HEK293 (cell line): ENCODE results near the gene KNG1.
"Not testable (repeated sequence)": the region's sequence is repeated elsewhere in the genome, so short reads cannot be mapped to it uniquely, and the experiment has no call there.

ENCODE experiments used
- CTCF ChIA-PET: fragments of 350-600 bp; formaldehyde crosslinking; extraction: SDS; loops from one replicate; lab custom pipeline; 2021; ENCODE audit warnings: antibody characterized with exemption; lab: Yijun Ruan, JAX
- POLR2A ChIA-PET: fragments of 300-600 bp; formaldehyde crosslinking; extraction: SDS; loops from one replicate; lab custom pipeline; 2020; ENCODE audit warnings: antibody characterized with exemption, inconsistent platforms; lab: Yijun Ruan, JAX
- H3K27ac ChIP-seq: fragments of 200-500 bp; sonication (Bioruptor generic); 2 replicates; pipeline ENCODE4 v1.5.1; 2014; ENCODE audit warnings: low read depth, low read length, control low read depth, inconsistent platforms; ENCODE audit errors: extremely low read depth
- H3K36me3 ChIP-seq, 2 experiments: fragments of 200-500 bp in 1 of 2; sonication (Bioruptor generic) in 1 of 2; 1 replicate in 1 of 2; 2 replicates in 1 of 2; pipeline ENCODE4 v1.5.1; 2014 to 2017; ENCODE audit warnings: inconsistent platforms in 2 of 2, low read length in 2 of 2; ENCODE audit not compliant: control insufficient read depth in 2 of 2, insufficient read depth in 1 of 2
- H3K4me1 ChIP-seq: fragments of 200-500 bp; sonication (Bioruptor generic); 2 replicates; pipeline ENCODE4 v1.5.1; 2014; ENCODE audit warnings: mild to moderate bottlenecking, low read length, inconsistent platforms; ENCODE audit not compliant: control insufficient read depth, insufficient read depth
- H3K4me3 ChIP-seq: 2 replicates; pipeline ENCODE4 v1.5.1; 2011; ENCODE audit warnings: low read depth, mild to moderate bottlenecking, control low read depth, low read length, moderate library complexity
- H3K9me3 ChIP-seq: fragments of 200-500 bp; sonication (Bioruptor generic); 2 replicates; pipeline ENCODE4 v1.5.1; 2014; ENCODE audit warnings: low read depth, low read length, inconsistent platforms; ENCODE audit not compliant: control insufficient read depth, insufficient read depth
- BCL11A ChIP-seq: fragments of 450-650 bp; formaldehyde crosslinking; IDR thresholded peaks from 2 replicates; pipeline ENCODE4 v1.5.1; 2016; ENCODE audit warnings: low read depth, missing biosample characterization, missing genetic modification characterization
- IKZF3 ChIP-seq: fragments of 450-650 bp; IDR thresholded peaks from 2 replicates; pipeline ENCODE4 v1.5.0; 2018; ENCODE audit warnings: missing biosample characterization, mild to moderate bottlenecking, missing genetic modification characterization, moderate library complexity
- KLF16 ChIP-seq: fragments of 450-650 bp; formaldehyde crosslinking; IDR thresholded peaks from 2 replicates; pipeline ENCODE4 v1.5.1; 2017; ENCODE audit warnings: missing biosample characterization, missing genetic modification characterization
- PRDM10 ChIP-seq: fragments of 450-650 bp; formaldehyde crosslinking; IDR thresholded peaks from 2 replicates; pipeline ENCODE4 v1.5.1; 2016; ENCODE audit warnings: missing biosample characterization, missing genetic modification characterization
- YY1 ChIP-seq: fragments of 450-650 bp; formaldehyde crosslinking; IDR thresholded peaks from 2 replicates; pipeline ENCODE4 v1.5.1; 2018; ENCODE audit warnings: missing biosample characterization, missing genetic modification characterization
- YY2 ChIP-seq: fragments of 450-650 bp; formaldehyde crosslinking; IDR thresholded peaks from 2 replicates; pipeline ENCODE4 v1.5.1; 2016; ENCODE audit warnings: missing biosample characterization, missing genetic modification characterization
- ZBTB26 ChIP-seq: fragments of 450-650 bp; formaldehyde crosslinking; optimal IDR thresholded peaks from 2 replicates; pipeline ENCODE3; 2016; ENCODE audit warnings: missing biosample characterization, mild to moderate bottlenecking, missing genetic modification characterization
- ZBTB44 ChIP-seq: fragments of 450-650 bp; IDR thresholded peaks from 2 replicates; pipeline ENCODE4 v1.5.1; 2018; ENCODE audit warnings: missing biosample characterization, mild to moderate bottlenecking, missing genetic modification characterization
- ZBTB8A ChIP-seq: fragments of 450-650 bp; formaldehyde crosslinking; IDR thresholded peaks from 2 replicates; pipeline ENCODE4 v1.5.1; 2016; ENCODE audit warnings: missing biosample characterization, missing genetic modification characterization
- ZNF133 ChIP-seq: fragments of 450-650 bp; formaldehyde crosslinking; IDR thresholded peaks from 2 replicates; pipeline ENCODE4 v1.5.1; 2016; ENCODE audit warnings: missing biosample characterization, missing genetic modification characterization
- ZNF211 ChIP-seq: fragments of 450-650 bp; formaldehyde crosslinking; IDR thresholded peaks from 2 replicates; pipeline ENCODE4 v1.5.1; 2016; ENCODE audit warnings: low read depth, missing biosample characterization, missing genetic modification characterization
- ZNF266 ChIP-seq: fragments of 450-650 bp; formaldehyde crosslinking; IDR thresholded peaks from 2 replicates; pipeline ENCODE4 v1.5.1; 2016; ENCODE audit warnings: missing biosample characterization, missing genetic modification characterization, low read depth
- ZNF292 ChIP-seq: fragments of 450-650 bp; formaldehyde crosslinking; IDR thresholded peaks from 2 replicates; pipeline ENCODE4 v1.5.1; 2016; ENCODE audit warnings: low read depth, missing biosample characterization, missing genetic modification characterization, borderline replicate concordance
- ZNF341 ChIP-seq: fragments of 450-650 bp; formaldehyde crosslinking; IDR thresholded peaks from 2 replicates; pipeline ENCODE4; 2016; ENCODE audit warnings: low read depth, missing biosample characterization, missing genetic modification characterization
- ZNF398 ChIP-seq: fragments of 450-650 bp; formaldehyde crosslinking; IDR thresholded peaks from 2 replicates; pipeline ENCODE4 v1.5.1; 2017; ENCODE audit warnings: missing biosample characterization, missing genetic modification characterization
- ZNF404 ChIP-seq: fragments of 450-650 bp; formaldehyde crosslinking; IDR thresholded peaks from 2 replicates; pipeline ENCODE4 v1.5.1; 2017; ENCODE audit warnings: missing biosample characterization, missing genetic modification characterization
- ZNF48 ChIP-seq: fragments of 450-650 bp; formaldehyde crosslinking; IDR thresholded peaks from 2 replicates; pipeline ENCODE4 v1.5.1; 2016; ENCODE audit warnings: missing biosample characterization, missing genetic modification characterization
- ZNF596 ChIP-seq: fragments of 450-650 bp; IDR thresholded peaks from 2 replicates; pipeline ENCODE4 v1.5.0; 2018; ENCODE audit warnings: missing biosample characterization, mild to moderate bottlenecking, missing genetic modification characterization, moderate library complexity
- ZNF704 ChIP-seq: fragments of 450-650 bp; formaldehyde crosslinking; IDR thresholded peaks from 2 replicates; pipeline ENCODE4 v1.5.1; 2016; ENCODE audit warnings: missing biosample characterization, missing genetic modification characterization
- ZNF768 ChIP-seq: fragments of 450-650 bp; formaldehyde crosslinking; IDR thresholded peaks from 2 replicates; pipeline ENCODE4 v1.5.1; 2018; ENCODE audit warnings: missing biosample characterization, mild to moderate bottlenecking, missing genetic modification characterization
- ZNF830 ChIP-seq: fragments of 450-650 bp; IDR thresholded peaks from 2 replicates; pipeline ENCODE4 v1.5.0; 2018; ENCODE audit warnings: missing biosample characterization, missing genetic modification characterization, low read depth, mild to moderate bottlenecking, moderate library complexity

The KNG1 gene

GRCh38 chr3:186700267-186700666 is 16.9 kb upstream of the KNG1 start:
- Histone ChIP-seq H3K9me3 (no peaks in the 10 kb centered on the region), H3K27ac (no peak overlapping the region), H3K4me1 (no peaks in the 10 kb centered on the region), H3K4me3 (no peak overlapping the region)
- POLR2A ChIA-PET = no interaction called here
- CTCF ChIA-PET = no interaction called here
- TF ChIP-seq BCL11A (tag by site-specific recombination) (no peak), ZNF404 (tag by site-specific recombination) (no peak), ZNF341 (tag by site-specific recombination) (no peak), YY1 (tag by site-specific recombination) (no peak)
- TF ChIP-seq, all 188 proteins: peak for 0
- H3K36me3 ChIP-seq = no peaks in the 10 kb centered on the region

- H3K4me3 ChIP-seq, H3K36me3 ChIP-seq, H3K9me3 ChIP-seq, H3K4me1 ChIP-seq, CTCF ChIA-PET, H3K27ac ChIP-seq, POLR2A ChIA-PET: not testable (repeated sequence)
Measured at GRCh38 chr3:186702451-186702850, 14.7 kb upstream of the KNG1 start.

GRCh38 chr3:186705882-186706780 is 11.0 kb upstream of the KNG1 start:
- no peaks in the 10 kb centered on the region for H3K4me1 ChIP-seq
- H3K9me3 ChIP-seq = no peaks in the 10 kb centered on the region
- H3K27ac ChIP-seq = no peak overlapping the region
- POLR2A ChIA-PET = no interaction called here
- no peaks in the 10 kb centered on the region for H3K36me3 ChIP-seq
- CTCF ChIA-PET = no interaction called here
- no peak overlapping the region for H3K4me3 ChIP-seq
- no peak for TF ChIP-seq KLF16 (tag by site-specific recombination)
- TF ChIP-seq ZNF133 (tag by site-specific recombination) = no peak
- TF ChIP-seq ZBTB8A (tag by site-specific recombination) = no peak
- no peak for TF ChIP-seq ZNF266 (tag by site-specific recombination)
- TF ChIP-seq YY2 (tag by site-specific recombination) = no peak
- no peak for TF ChIP-seq IKZF3 (tag by site-specific recombination)
- no peak for TF ChIP-seq ZNF830 (tag by site-specific recombination)
- no peak for TF ChIP-seq ZBTB44 (tag by site-specific recombination)
- TF ChIP-seq PRDM10 = no peak
- no peak for TF ChIP-seq ZNF292 (tag by site-specific recombination)
- TF ChIP-seq ZNF704 (tag by site-specific recombination) = no peak
- TF ChIP-seq ZNF768 (tag by site-specific recombination) = no peak
- no peak for TF ChIP-seq ZBTB26
- no peak for TF ChIP-seq ZNF211 (tag by site-specific recombination)
- TF ChIP-seq ZNF48 (tag by site-specific recombination) = no peak
- no peak for TF ChIP-seq ZNF398
- TF ChIP-seq ZNF596 = no peak
